ENCODE results near the gene TBC1D22A.

Gene TBC1D22A

GRCh38 chr22:47201186-47201995, 438.9 kb downstream of the TBC1D22A start:
- no peak for DNase-seq (ENCODE audit: low read depth)

GRCh38 chr22:47201996-47202818, 439.8 kb downstream of the TBC1D22A start:
- DNase-seq (ENCODE audit: low read depth): no peak

GRCh38 chr22:47202819-47203553, 440.5 kb downstream of the TBC1D22A start:
- DNase-seq (ENCODE audit: low read depth): no peak

- no peak for DNase-seq (ENCODE audit: low read depth)
Measured at GRCh38 chr22:47203554-47203991, 441.1 kb downstream of the TBC1D22A start.

- DNase-seq (ENCODE audit: low read depth): no peak
Measured at GRCh38 chr22:47204002-47204979, 441.8 kb downstream of the TBC1D22A start.

GRCh38 chr22:47205081-47205491, 442.6 kb downstream of the TBC1D22A start:
- no peak for DNase-seq (ENCODE audit: low read depth)

- no peak for DNase-seq (ENCODE audit: low read depth)
Measured at GRCh38 chr22:47205554-47205953, 443.1 kb downstream of the TBC1D22A start.

GRCh38 chr22:47206164-47206563, 443.7 kb downstream of the TBC1D22A start:
- no peak for DNase-seq (ENCODE audit: low read depth)

GRCh38 chr22:47206666-47207218, 444.3 kb downstream of the TBC1D22A start:
- no peak for DNase-seq (ENCODE audit: low read depth)

- no peak for DNase-seq (ENCODE audit: low read depth)
Measured at GRCh38 chr22:47207387-47207786, 444.9 kb downstream of the TBC1D22A start.

- DNase-seq (ENCODE audit: low read depth): no peak
Measured at GRCh38 chr22:47207846-47208554, 445.6 kb downstream of the TBC1D22A start.

- DNase-seq (ENCODE audit: low read depth): no peak
Measured at GRCh38 chr22:47208630-47209029, 446.2 kb downstream of the TBC1D22A start.

GRCh38 chr22:47209040-47209514, 446.6 kb downstream of the TBC1D22A start:
- DNase-seq (ENCODE audit: low read depth): no peak

GRCh38 chr22:47209547-47210023, 447.1 kb downstream of the TBC1D22A start:
- no peak for DNase-seq (ENCODE audit: low read depth)

- no peak for DNase-seq (ENCODE audit: low read depth)
Measured at GRCh38 chr22:47210112-47210657, 447.7 kb downstream of the TBC1D22A start.

- no peak for DNase-seq (ENCODE audit: low read depth)
Measured at GRCh38 chr22:47210686-47211085, 448.2 kb downstream of the TBC1D22A start.

GRCh38 chr22:47213571-47214230, 451.3 kb downstream of the TBC1D22A start:
- DNase-seq (ENCODE audit: low read depth): no peak

- DNase-seq (ENCODE audit: low read depth): no peak
Measured at GRCh38 chr22:47215851-47216250, 453.4 kb downstream of the TBC1D22A start.

GRCh38 chr22:47218671-47219070, 456.2 kb downstream of the TBC1D22A start:
- DNase-seq (ENCODE audit: low read depth): no peak

Measured in T-helper 22 cell (primary cell).